Epithelial cell of esophagus (primary cell): ENCODE measurements around the gene ZMIZ2.
"Not testable (repeated sequence)": the region's sequence is repeated elsewhere in the genome, so short reads cannot be mapped to it uniquely, and the experiment has no call there.

Experiments
- DNase-seq: peaks from one replicate; pipeline ENCODE4 v3.0.0; 2010; ENCODE audit warnings: low read depth
- H3K4me3 ChIP-seq: 2 replicates; pipeline ENCODE4 v1.5.1; 2011; ENCODE audit warnings: mild to moderate bottlenecking, low read length, control low read depth
- CTCF ChIP-seq: IDR thresholded peaks from 2 replicates; pipeline ENCODE4 v1.5.1; 2011; ENCODE audit warnings: low read depth, mild to moderate bottlenecking, low read length, control low read depth, inconsistent platforms; ENCODE audit not compliant: insufficient read depth; ENCODE audit errors: missing control alignments

The ZMIZ2 gene

GRCh38 chr7:44748045-44748947, at the start of gene ZMIZ2:
Gene ZMIZ2 (plus strand): TSS chr7:44748847. CDS start chr7:44756250, 7,403 bp downstream.
- peak within 1 kb of the TSS; percentile 78 for H3K4me3 ChIP-seq
- TF ChIP-seq CTCF = no peak
- DNase-seq = peak; percentile 90

GRCh38 chr7:44699598-44699997, 49.0 kb upstream of the ZMIZ2 start:
- not testable (repeated sequence) for H3K4me3 ChIP-seq, DNase-seq

- DNase-seq = no peak
- no peak for TF ChIP-seq CTCF
- H3K4me3 ChIP-seq = no peak overlapping the region
These were observed 48.3 kb upstream of the ZMIZ2 start for GRCh38 chr7:44700322-44700721.

GRCh38 chr7:44703391-44703790, 45.3 kb upstream of the ZMIZ2 start:
- not testable (repeated sequence) for H3K4me3 ChIP-seq, DNase-seq

GRCh38 chr7:44703921-44704320, 44.7 kb upstream of the ZMIZ2 start:
- H3K4me3 ChIP-seq = no peak overlapping the region
- no peak for DNase-seq
- no peak for TF ChIP-seq CTCF

GRCh38 chr7:44705434-44705833, 43.2 kb upstream of the ZMIZ2 start:
- H3K4me3 ChIP-seq = no peak overlapping the region
- DNase-seq = no peak
- TF ChIP-seq CTCF = no peak

GRCh38 chr7:44706788-44707557, 41.7 kb upstream of the ZMIZ2 start:
- no peak overlapping the region for H3K4me3 ChIP-seq
- TF ChIP-seq CTCF = no peak

More at GRCh38 chr7:44706788-44707557, 41.7 kb upstream of the ZMIZ2 start:
- DNase-seq = no peak
